ENCODE measurements around the gene HDAC2. TPM values are rescaled to one million over a fixed set of nuclear protein-coding genes. Genes with fewer than 3 reads are reported as not detected.
A peak's percentile ranks its signal among the peaks of the same experiment; 100 is the strongest.

The HDAC2 gene
- total and polyA plus RNA-seq, 2 of the 13 experiments (the other 11 are each of a cell fraction or from before 2014, with no cell fraction given), result 99.6 to 114 TPM

DNA sequence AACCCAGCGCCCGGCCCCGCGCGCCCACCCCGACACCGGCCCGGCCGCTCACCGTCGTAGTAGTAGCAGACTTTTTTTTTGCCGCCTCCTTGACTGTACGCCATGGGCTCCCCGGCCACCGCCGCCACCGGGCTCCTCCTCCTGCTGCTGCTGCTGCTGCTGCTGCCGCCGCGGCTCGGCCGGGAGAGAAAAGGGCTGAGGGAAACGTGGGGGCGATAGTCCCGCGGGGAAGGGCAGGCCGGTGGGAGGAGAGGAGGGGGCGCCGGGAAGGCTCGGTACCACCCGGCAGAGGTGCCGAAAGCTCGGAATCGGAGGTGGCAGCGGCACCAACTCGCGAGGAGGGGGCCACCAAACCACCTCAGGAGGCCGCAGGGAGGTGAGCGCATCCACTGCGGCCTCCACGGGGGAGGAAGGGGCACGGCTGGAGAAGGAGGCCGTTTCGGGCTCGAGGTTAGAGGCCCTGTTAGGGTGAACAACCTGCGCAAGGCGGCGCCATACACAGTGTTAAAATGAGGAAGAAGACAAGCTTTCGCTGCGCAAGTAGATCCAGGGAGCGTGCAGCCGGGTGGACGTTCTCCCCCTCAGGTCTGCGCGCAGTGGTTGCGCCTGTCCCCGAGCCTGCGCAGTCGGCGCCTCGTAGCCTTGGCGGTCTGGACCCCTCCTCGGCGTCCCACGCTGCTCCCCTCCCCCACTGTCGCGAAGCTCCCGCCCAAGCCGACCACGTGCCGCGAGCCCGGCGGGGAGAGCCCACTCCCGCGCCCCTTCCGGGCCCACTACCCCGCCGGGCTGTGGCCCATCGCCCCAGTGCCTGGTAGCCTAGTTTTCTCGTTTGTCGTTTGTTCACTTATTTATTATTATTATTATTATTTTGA, at the start of gene HDAC2 (continued):
- TF ChIP-seq MZF1 (CRISPR knock-in tag; IDR thresholded peaks at IDR 0.05; ENCODE audit: borderline replicate concordance) (0 out of 2 replicates have a peak, but pooled peaks have one; percentile 26), FOXA3 (CRISPR knock-in tag; IDR thresholded peaks at IDR 0.05) (peak; percentile 56), ARNT (IDR thresholded peaks at IDR 0.05) (no peak), ZNF558 (CRISPR knock-in tag; IDR thresholded peaks at IDR 0.05; ENCODE audit: borderline replicate concordance) (peak; percentile 91; the same call in 1 of the 2 replicates), ZSCAN12 (CRISPR knock-in tag; IDR thresholded peaks at IDR 0.05) (peak; percentile 97; the same call in 1 of the 2 replicates), AGO2 (optimal IDR thresholded peaks at IDR 0.05; ENCODE audit: low read depth, low read length) (peak; percentile 84), ZBTB43 (CRISPR knock-in tag; conservative IDR thresholded peaks at IDR 0.05) (peak; percentile 91), REXO4 (CRISPR knock-in tag; IDR thresholded peaks at IDR 0.05; ENCODE audit: borderline replicate concordance) (peak; percentile 92; the same call in 1 of the 2 replicates), FOXA1 (IDR thresholded peaks at IDR 0.05) (no peak), FOXA1 (CRISPR knock-in tag; IDR thresholded peaks at IDR 0.05) (peak; percentile 48), GABPB1 (CRISPR knock-in tag; IDR thresholded peaks at IDR 0.05) (peak; percentile 87), NKX3-1 (CRISPR knock-in tag; IDR thresholded peaks at IDR 0.05) (peak; percentile 99), ZNF788 (CRISPR knock-in tag; IDR thresholded peaks at IDR 0.05; ENCODE audit: borderline replicate concordance) (peak; percentile 71; the same call in 1 of the 2 replicates)
- TF ChIP-seq, protein P1, sequence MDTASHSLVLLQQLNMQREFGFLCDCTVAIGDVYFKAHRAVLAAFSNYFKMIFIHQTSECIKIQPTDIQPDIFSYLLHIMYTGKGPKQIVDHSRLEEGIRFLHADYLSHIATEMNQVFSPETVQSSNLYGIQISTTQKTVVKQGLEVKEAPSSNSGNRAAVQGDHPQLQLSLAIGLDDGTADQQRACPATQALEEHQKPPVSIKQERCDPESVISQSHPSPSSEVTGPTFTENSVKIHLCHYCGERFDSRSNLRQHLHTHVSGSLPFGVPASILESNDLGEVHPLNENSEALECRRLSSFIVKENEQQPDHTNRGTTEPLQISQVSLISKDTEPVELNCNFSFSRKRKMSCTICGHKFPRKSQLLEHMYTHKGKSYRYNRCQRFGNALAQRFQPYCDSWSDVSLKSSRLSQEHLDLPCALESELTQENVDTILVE (CRISPR knock-in tag; IDR thresholded peaks at IDR 0.05), result peak; percentile 88
- TF ChIP-seq, protein P2, sequence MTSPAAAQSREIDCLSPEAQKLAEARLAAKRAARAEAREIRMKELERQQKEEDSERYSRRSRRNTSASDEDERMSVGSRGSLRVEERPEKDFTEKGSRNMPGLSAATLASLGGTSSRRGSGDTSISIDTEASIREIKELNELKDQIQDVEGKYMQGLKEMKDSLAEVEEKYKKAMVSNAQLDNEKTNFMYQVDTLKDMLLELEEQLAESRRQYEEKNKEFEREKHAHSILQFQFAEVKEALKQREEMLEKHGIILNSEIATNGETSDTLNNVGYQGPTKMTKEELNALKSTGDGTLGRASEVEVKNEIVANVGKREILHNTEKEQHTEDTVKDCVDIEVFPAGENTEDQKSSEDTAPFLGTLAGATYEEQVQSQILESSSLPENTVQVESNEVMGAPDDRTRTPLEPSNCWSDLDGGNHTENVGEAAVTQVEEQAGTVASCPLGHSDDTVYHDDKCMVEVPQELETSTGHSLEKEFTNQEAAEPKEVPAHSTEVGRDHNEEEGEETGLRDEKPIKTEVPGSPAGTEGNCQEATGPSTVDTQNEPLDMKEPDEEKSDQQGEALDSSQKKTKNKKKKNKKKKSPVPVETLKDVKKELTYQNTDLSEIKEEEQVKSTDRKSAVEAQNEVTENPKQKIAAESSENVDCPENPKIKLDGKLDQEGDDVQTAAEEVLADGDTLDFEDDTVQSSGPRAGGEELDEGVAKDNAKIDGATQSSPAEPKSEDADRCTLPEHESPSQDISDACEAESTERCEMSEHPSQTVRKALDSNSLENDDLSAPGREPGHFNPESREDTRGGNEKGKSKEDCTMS (CRISPR knock-in tag; conservative IDR thresholded peaks at IDR 0.05), result peak; percentile 92; the same call in 1 of the 2 replicates
- TF ChIP-seq, protein P3, sequence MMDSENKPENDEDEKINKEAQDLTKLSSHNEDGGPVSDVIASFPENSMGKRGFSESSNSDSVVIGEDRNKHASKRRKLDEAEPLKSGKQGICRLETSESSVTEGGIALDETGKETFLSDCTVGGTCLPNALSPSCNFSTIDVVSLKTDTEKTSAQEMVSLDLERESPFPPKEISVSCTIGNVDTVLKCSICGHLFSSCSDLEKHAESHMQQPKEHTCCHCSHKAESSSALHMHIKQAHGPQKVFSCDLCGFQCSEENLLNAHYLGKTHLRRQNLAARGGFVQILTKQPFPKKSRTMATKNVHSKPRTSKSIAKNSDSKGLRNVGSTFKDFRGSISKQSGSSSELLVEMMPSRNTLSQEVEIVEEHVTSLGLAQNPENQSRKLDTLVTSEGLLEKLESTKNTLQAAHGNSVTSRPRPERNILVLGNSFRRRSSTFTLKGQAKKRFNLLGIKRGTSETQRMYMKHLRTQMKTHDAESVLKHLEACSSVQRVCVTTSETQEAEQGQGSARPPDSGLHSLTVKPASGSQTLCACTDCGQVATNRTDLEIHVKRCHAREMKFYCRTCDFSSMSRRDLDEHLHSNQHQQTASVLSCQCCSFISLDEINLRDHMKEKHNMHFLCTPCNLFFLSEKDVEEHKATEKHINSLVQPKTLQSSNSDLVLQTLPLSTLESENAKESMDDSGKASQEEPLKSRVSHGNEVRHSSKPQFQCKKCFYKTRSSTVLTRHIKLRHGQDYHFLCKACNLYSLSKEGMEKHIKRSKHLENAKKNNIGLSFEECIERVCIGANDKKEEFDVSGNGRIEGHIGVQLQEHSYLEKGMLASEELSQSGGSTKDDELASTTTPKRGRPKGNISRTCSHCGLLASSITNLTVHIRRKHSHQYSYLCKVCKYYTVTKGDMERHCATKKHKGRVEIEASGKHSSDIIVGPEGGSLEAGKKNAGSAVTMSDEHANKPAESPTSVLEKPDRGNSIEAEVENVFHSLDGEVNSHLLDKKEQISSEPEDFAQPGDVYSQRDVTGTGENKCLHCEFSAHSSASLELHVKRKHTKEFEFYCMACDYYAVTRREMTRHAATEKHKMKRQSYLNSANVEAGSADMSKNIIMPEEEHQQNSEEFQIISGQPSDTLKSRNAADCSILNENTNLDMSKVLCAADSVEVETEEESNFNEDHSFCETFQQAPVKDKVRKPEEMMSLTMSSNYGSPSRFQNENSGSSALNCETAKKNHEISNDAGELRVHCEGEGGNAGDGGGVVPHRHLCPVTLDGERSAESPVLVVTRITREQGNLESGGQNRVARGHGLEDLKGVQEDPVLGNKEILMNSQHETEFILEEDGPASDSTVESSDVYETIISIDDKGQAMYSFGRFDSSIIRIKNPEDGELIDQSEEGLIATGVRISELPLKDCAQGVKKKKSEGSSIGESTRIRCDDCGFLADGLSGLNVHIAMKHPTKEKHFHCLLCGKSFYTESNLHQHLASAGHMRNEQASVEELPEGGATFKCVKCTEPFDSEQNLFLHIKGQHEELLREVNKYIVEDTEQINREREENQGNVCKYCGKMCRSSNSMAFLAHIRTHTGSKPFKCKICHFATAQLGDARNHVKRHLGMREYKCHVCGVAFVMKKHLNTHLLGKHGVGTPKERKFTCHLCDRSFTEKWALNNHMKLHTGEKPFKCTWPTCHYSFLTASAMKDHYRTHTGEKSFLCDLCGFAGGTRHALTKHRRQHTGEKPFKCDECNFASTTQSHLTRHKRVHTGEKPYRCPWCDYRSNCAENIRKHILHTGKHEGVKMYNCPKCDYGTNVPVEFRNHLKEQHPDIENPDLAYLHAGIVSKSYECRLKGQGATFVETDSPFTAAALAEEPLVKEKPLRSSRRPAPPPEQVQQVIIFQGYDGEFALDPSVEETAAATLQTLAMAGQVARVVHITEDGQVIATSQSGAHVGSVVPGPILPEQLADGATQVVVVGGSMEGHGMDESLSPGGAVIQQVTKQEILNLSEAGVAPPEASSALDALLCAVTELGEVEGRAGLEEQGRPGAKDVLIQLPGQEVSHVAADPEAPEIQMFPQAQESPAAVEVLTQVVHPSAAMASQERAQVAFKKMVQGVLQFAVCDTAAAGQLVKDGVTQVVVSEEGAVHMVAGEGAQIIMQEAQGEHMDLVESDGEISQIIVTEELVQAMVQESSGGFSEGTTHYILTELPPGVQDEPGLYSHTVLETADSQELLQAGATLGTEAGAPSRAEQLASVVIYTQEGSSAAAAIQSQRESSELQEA (CRISPR knock-in tag; IDR thresholded peaks at IDR 0.05; ENCODE audit: not compliant biosample characterization), result peak; percentile 91
